22Rv1 (cell line): ENCODE data around the gene TMEM184A.

Experiments
- H3K27ac ChIP-seq: fragments of 450-650 bp; 2 replicates; pipeline ENCODE4 v1.5.1; 2017
- ZFX ChIP-seq: fragments of 450-650 bp; IDR thresholded peaks from 2 replicates; pipeline ENCODE4 v1.6.1; 2017; ENCODE audit warnings: antibody characterized with exemption, borderline replicate concordance
- TF ChIP-seq, protein P1 (sequence below): fragments of 450-650 bp; IDR thresholded peaks from 2 replicates; pipeline ENCODE4 v1.5.1; 2017; ENCODE audit warnings: mild to moderate bottlenecking

Gene TMEM184A

DNA sequence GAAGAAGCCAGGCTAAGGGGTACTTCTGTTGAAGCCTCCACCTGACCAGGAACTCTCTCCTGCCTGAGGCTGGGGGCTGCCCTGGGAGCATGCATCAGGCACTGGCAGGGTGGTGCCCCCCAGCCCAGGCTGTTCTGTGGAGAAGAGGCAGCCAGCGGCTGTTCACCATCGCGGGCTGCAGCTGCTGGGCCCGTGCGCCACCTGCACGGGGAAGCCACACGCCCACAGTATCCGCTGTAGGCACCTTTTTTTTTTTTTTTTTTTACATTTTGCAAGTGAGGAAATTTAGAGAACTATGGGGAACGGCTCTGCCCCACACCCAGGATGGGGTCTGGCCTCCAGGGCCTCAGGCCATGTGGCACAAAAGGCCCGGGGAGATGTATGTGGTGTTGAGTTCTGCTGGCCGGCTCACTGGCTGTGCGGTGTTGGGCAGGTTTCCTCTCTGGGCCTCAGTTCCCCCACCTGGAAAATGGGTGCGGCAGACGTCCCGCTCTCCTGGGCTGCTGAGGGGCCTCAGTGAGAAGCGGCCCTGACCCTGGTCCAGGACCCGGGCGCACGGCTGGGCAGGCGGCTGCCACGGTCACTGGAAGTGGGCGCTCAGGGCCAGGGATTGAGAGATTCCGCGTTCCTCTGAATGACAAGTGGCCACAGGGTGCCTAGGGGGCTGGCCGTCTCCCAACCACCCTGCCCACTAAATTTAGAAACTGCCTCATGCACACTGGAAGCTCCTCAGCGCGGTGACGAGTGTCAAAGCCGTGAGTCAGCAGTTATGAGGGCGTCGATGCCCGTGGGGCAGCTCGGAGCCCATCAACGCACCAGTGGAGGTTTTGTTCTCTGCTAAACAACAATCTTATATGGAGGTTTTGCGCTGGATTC is 43.0 kb downstream of the TMEM184A start:
- H3K27ac ChIP-seq, result no peak overlapping the region
- TF ChIP-seq ZFX, result no peak
- TF ChIP-seq, protein P1, sequence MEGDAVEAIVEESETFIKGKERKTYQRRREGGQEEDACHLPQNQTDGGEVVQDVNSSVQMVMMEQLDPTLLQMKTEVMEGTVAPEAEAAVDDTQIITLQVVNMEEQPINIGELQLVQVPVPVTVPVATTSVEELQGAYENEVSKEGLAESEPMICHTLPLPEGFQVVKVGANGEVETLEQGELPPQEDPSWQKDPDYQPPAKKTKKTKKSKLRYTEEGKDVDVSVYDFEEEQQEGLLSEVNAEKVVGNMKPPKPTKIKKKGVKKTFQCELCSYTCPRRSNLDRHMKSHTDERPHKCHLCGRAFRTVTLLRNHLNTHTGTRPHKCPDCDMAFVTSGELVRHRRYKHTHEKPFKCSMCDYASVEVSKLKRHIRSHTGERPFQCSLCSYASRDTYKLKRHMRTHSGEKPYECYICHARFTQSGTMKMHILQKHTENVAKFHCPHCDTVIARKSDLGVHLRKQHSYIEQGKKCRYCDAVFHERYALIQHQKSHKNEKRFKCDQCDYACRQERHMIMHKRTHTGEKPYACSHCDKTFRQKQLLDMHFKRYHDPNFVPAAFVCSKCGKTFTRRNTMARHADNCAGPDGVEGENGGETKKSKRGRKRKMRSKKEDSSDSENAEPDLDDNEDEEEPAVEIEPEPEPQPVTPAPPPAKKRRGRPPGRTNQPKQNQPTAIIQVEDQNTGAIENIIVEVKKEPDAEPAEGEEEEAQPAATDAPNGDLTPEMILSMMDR, result no peak

DNA sequence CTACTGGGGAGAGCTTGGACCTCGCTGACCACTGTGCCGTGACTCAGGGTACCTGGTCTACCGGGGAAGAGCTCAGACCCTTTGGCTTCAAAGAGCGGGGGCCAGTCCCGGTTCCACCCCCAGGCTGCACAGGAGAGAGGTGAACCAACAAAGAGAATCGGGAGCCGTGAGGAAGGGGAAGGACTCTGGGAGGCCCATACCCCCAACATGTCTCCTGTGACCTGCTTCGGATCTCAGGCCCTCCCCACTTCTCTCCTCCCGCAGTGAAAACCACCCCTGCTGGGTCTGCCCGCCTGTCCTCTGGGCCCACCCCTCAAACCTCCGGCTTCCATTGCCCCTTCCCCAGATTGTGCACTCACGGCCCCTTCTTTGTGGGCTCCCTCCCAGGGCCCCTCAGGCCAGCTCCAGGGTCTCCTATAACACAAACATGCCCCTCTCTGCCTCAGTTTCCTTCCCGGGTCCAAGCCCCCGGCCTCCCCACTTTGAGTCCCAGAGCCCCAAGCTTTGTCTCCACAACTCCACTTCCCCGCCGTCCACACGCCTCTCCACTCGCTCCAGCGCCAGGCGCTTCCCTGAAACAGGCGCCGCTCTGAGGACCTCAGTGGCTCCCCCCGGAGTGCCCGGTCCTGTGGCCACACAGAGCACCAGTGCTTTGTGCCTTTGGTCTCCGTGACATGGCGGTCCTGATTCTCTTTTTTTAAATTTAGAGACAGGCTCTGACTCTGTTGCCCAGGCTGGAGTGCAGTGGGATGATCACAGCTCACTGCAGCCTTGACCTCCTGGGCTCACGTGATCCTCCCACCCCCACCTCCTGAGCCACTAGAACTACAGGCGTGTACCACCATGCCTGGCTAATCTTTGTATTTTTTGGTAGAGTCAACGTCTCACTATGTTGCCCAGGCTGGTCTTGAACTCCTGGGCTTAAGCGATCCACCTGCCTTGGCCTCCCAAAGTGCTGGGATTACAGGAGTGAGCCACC is 44.3 kb downstream of the TMEM184A start:
- TF ChIP-seq, protein P1, result no peak
- no peak for TF ChIP-seq ZFX

GRCh38 chr7:1510780-1511154 is 45.2 kb downstream of the TMEM184A start:
- no peak overlapping the region for H3K27ac ChIP-seq
- TF ChIP-seq ZFX, result no peak

More for the DNA sequence above, 44.3 kb downstream of the TMEM184A start:
- no peak overlapping the region for H3K27ac ChIP-seq

GRCh38 chr7:1509226-1509625 is 46.8 kb downstream of the TMEM184A start:
- TF ChIP-seq, protein P1, result no peak
- no peak for TF ChIP-seq ZFX
- H3K27ac ChIP-seq, result no peak overlapping the region

GRCh38 chr7:1508277-1508758 is 47.7 kb downstream of the TMEM184A start:
- H3K27ac ChIP-seq, result no peak overlapping the region
- TF ChIP-seq, protein P1, result no peak
- no peak for TF ChIP-seq ZFX

- TF ChIP-seq ZFX, result no peak
- TF ChIP-seq, protein P1, result no peak
- H3K27ac ChIP-seq, result peak overlapping the region; percentile 77
Measured at GRCh38 chr7:1505731-1506550, 50.1 kb downstream of the TMEM184A start.
